MM.1S (cell line): ENCODE results near the gene CAB39L.

Source experiments
- DNase-seq: peaks from one replicate; pipeline ENCODE4 v3.0.0-alpha.2; 2015
- H2AFZ ChIP-seq: fragments of 300-600 bp; sonication (generic); 2 replicates; pipeline ENCODE4 v1.6.0; 2016; ENCODE audit warnings: antibody characterized with exemption, low read length
- H3F3A ChIP-seq: fragments of 300-600 bp; sonication (generic); 2 replicates; pipeline ENCODE4 v1.6.1; 2016; ENCODE audit warnings: mild to moderate bottlenecking, antibody characterized with exemption, low read length, moderate library complexity, mixed read lengths; ENCODE audit not compliant: insufficient read depth
- H3K27ac ChIP-seq: fragments of 300-600 bp; sonication (generic); 2 replicates; pipeline ENCODE4 v1.5.1; 2016; ENCODE audit warnings: mild to moderate bottlenecking, low read length
- H3K27me3 ChIP-seq: fragments of 300-600 bp; sonication (generic); replicated peaks from 2 replicates; pipeline ENCODE4 v1.6.0; 2016; ENCODE audit warnings: low read length; ENCODE audit not compliant: insufficient read depth
- H3K36me3 ChIP-seq: fragments of 300-600 bp; sonication (generic); replicated peaks from 2 replicates; pipeline ENCODE4 v1.6.1; 2016; ENCODE audit warnings: mild to moderate bottlenecking, low read length, mixed read lengths; ENCODE audit not compliant: insufficient read depth
- H3K4me1 ChIP-seq: fragments of 300-600 bp; sonication (generic); 2 replicates; pipeline ENCODE4 v1.6.1; 2016; ENCODE audit warnings: low read length, mixed read lengths
- H3K4me2 ChIP-seq: fragments of 300-600 bp; sonication (generic); 2 replicates; pipeline ENCODE4 v1.6.0; 2016; ENCODE audit warnings: low read depth, low read length
- H3K4me3 ChIP-seq: fragments of 300-600 bp; sonication (generic); 2 replicates; pipeline ENCODE4 v1.5.1; 2016; ENCODE audit warnings: low read length, mixed read lengths
- H3K79me2 ChIP-seq: fragments of 300-600 bp; sonication (generic); 2 replicates; pipeline ENCODE4 v1.6.1; 2016; ENCODE audit warnings: mixed run types, low read length, mixed read lengths
- H3K9ac ChIP-seq: fragments of 300-600 bp; sonication (generic); 2 replicates; pipeline ENCODE4 v1.6.1; 2016; ENCODE audit warnings: low read length, mixed read lengths
- H3K9me2 ChIP-seq: fragments of 300-600 bp; sonication (generic); replicated peaks from 2 replicates; pipeline ENCODE4 v1.6.1; 2016; ENCODE audit warnings: mild to moderate bottlenecking, low read length, mixed read lengths; ENCODE audit not compliant: insufficient read depth
- H3K9me3 ChIP-seq: fragments of 300-600 bp; sonication (generic); replicated peaks from 2 replicates; pipeline ENCODE4 v1.6.1; 2016; ENCODE audit warnings: mild to moderate bottlenecking, low read length, mixed read lengths; ENCODE audit not compliant: insufficient read depth
- H4K20me1 ChIP-seq: fragments of 300-600 bp; sonication (generic); 2 replicates; pipeline ENCODE4 v1.6.1; 2016; ENCODE audit warnings: mild to moderate bottlenecking, low read length, moderate library complexity, mixed read lengths; ENCODE audit not compliant: insufficient read depth
- CTCF ChIP-seq: fragments of 300-600 bp; sonication (generic); IDR thresholded peaks from 2 replicates; pipeline ENCODE4 v1.5.1; 2016; ENCODE audit warnings: antibody characterized with exemption, low read length, mixed read lengths
- EZH2 ChIP-seq: fragments of 300-600 bp; sonication (generic); optimal IDR thresholded peaks from 2 replicates; pipeline ENCODE3; 2017; ENCODE audit warnings: low read depth, mild to moderate bottlenecking, antibody characterized with exemption, low read length, mixed read lengths
- EZH2phosphoT487 ChIP-seq: fragments of 300-600 bp; sonication (generic); IDR thresholded peaks from 2 replicates; pipeline ENCODE4 v1.6.1; 2018; ENCODE audit warnings: antibody characterized with exemption, low read length

Gene CAB39L

GRCh38 chr13:49357694-49358093 lies 86.2 kb downstream of the CAB39L start:
- Histone ChIP-seq H3K27ac (no peak overlapping the region), H3K27me3 (no peaks in the 10 kb centered on the region), H3K4me1 (no peaks in the 10 kb centered on the region), H3K4me2 (no peak overlapping the region), H2AFZ (no peak overlapping the region), H3K9ac (no peak overlapping the region), H3K9me3 (no peaks in the 10 kb centered on the region), H3F3A (no peaks in the 10 kb centered on the region), H3K36me3 (no peaks in the 10 kb centered on the region), H3K9me2 (no peaks in the 10 kb centered on the region), H3K4me3 (no peak overlapping the region), H4K20me1 (no peaks in the 10 kb centered on the region), H3K79me2 (no peaks in the 10 kb centered on the region)
- DNase-seq = no peak
- TF ChIP-seq CTCF = no peak
- no peak for TF ChIP-seq EZH2phosphoT487
- TF ChIP-seq EZH2 = no peak

DNA sequence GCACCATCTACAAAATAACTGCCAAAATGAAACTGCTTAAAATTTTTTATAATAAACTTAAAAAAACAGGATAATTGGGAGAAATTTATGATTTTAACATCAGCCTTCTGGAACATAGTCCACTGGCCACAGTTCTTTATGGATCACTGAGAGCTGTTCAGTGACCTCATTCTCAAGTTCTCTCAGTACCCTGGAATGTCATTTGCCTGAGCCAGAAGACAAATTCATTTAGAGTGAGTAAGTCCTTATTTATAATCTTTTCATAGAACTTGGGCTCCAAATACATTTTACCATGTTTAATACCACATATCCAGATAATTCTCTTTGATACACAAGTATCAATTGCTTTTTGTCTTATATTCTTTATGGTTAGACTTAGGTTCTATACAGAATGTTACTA lies 87.6 kb downstream of the CAB39L start:
- Histone ChIP-seq H3K9ac (no peak overlapping the region), H3K9me2 (no peaks in the 10 kb centered on the region), H3K79me2 (no peaks in the 10 kb centered on the region), H3K4me3 (no peak overlapping the region), H3K36me3 (no peaks in the 10 kb centered on the region), H3K4me2 (no peak overlapping the region), H3K27me3 (no peaks in the 10 kb centered on the region), H3K9me3 (no peaks in the 10 kb centered on the region), H3F3A (no peaks in the 10 kb centered on the region), H3K4me1 (no peaks in the 10 kb centered on the region), H3K27ac (no peak overlapping the region), H2AFZ (no peak overlapping the region), H4K20me1 (no peaks in the 10 kb centered on the region)
- TF ChIP-seq EZH2 (no peak), CTCF (no peak), EZH2phosphoT487 (no peak)
- DNase-seq = no peak

DNA sequence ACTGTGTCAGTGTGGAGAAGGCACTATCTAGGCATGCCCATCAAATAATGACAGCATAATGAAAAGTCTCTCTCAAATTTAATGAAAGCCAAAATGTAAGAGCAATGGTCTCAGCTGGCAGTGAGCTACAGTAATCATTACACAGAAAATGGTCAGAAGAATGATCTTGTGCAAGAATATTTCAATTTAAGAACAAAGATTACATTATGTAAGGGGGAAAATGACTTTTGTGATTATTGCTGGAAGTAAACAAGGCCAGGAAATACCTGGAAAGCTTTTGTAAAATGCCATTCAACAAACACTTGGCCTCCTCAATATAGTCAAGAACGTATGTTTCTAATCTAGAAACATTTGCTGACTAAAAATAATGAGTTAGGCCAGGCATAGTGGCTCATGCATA lies 89.1 kb downstream of the CAB39L start:
- Histone ChIP-seq H3K79me2 (no peaks in the 10 kb centered on the region), H3K27ac (no peak overlapping the region), H3K9me3 (no peaks in the 10 kb centered on the region), H4K20me1 (no peaks in the 10 kb centered on the region), H3F3A (no peaks in the 10 kb centered on the region), H3K4me3 (no peak overlapping the region), H2AFZ (no peak overlapping the region), H3K4me1 (no peaks in the 10 kb centered on the region), H3K36me3 (no peaks in the 10 kb centered on the region), H3K9ac (no peak overlapping the region), H3K9me2 (no peaks in the 10 kb centered on the region), H3K4me2 (no peak overlapping the region), H3K27me3 (no peaks in the 10 kb centered on the region)
- TF ChIP-seq CTCF (no peak), EZH2phosphoT487 (no peak), EZH2 (no peak)
- no peak for DNase-seq

- Histone ChIP-seq H3K9ac (no peak overlapping the region), H3K9me2 (no peaks in the 10 kb centered on the region), H3K79me2 (no peaks in the 10 kb centered on the region), H3K27me3 (no peaks in the 10 kb centered on the region), H3F3A (no peaks in the 10 kb centered on the region), H3K27ac (no peak overlapping the region), H3K4me1 (no peaks in the 10 kb centered on the region), H4K20me1 (no peaks in the 10 kb centered on the region), H3K9me3 (no peaks in the 10 kb centered on the region), H3K4me3 (no peak overlapping the region), H2AFZ (no peak overlapping the region), H3K36me3 (no peaks in the 10 kb centered on the region), H3K4me2 (no peak overlapping the region)
- TF ChIP-seq EZH2 (no peak), EZH2phosphoT487 (no peak), CTCF (no peak)
- no peak for DNase-seq
Observed at GRCh38 chr13:49353908-49354307, 90.0 kb downstream of the CAB39L start.
